Measurements from ENCODE around the gene AFF4. TPM values are rescaled to one million over a fixed set of nuclear protein-coding genes. Genes with fewer than 3 reads are reported as not detected.

The AFF4 gene
- total RNA-seq, 1 donor from 2014 or later = 87.4 TPM

DNA sequence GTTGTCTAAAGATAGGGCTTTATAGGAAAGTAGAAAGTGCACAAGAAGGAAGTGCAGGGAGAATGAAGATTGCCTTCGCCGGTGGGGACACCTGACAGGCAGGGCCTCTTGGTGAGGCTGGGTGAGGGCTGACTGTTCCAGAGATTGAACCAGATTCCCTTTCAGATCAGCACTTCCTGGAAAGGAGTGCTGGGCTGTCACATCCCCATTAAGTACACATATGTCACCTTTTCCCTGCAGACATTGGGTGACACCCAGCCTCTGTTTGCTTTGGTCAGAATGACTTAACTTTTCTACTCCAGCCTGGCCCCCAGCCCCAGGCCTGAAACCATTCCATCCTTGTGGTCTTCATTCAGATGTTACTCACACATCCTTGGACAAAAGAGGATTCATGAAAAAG, 125.6 kb downstream of the AFF4 start:
- Mint-ChIP-seq H3K36me3 (ENCODE audit: low read depth, unreplicated experiment) (no peaks in the 10 kb centered on the region), H3K9me3 (ENCODE audit: unreplicated experiment) (no peaks in the 10 kb centered on the region), H3K4me3 (ENCODE audit: unreplicated experiment) (no peak overlapping the region), H3K27ac (ENCODE audit: unreplicated experiment) (no peak overlapping the region), H3K4me1 (ENCODE audit: unreplicated experiment) (peaks cover 31% of the 10 kb centered on the region), H3K27me3 (ENCODE audit: unreplicated experiment) (no peaks in the 10 kb centered on the region)
- TF ChIP-seq, protein P1, sequence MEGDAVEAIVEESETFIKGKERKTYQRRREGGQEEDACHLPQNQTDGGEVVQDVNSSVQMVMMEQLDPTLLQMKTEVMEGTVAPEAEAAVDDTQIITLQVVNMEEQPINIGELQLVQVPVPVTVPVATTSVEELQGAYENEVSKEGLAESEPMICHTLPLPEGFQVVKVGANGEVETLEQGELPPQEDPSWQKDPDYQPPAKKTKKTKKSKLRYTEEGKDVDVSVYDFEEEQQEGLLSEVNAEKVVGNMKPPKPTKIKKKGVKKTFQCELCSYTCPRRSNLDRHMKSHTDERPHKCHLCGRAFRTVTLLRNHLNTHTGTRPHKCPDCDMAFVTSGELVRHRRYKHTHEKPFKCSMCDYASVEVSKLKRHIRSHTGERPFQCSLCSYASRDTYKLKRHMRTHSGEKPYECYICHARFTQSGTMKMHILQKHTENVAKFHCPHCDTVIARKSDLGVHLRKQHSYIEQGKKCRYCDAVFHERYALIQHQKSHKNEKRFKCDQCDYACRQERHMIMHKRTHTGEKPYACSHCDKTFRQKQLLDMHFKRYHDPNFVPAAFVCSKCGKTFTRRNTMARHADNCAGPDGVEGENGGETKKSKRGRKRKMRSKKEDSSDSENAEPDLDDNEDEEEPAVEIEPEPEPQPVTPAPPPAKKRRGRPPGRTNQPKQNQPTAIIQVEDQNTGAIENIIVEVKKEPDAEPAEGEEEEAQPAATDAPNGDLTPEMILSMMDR (IDR thresholded peaks at IDR 0.05; ENCODE audit: unreplicated experiment) = no peak
- no peak for DNase-seq (ENCODE audit: low spot score)

DNA sequence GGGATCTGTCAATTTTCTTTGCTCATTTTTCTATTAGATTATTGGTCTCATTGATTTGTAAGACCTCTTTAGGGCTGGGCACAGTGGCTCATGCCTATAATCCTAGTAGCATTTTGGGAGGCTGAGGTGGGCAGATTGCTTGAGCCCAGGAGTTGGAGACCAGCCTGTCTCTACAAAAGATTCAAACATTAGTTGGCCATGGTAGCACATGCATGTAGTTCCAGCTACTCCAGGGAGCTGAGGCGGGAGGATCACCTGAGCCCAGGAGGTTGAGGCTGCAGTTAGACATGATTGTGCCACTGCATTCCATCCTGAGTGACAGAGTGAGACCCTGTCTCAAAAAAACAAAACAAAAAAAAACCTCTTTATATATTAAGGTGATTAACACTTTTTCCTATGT, 126.6 kb downstream of the AFF4 start:
- Mint-ChIP-seq H3K9me3 (ENCODE audit: unreplicated experiment) (no peaks in the 10 kb centered on the region), H3K4me1 (ENCODE audit: unreplicated experiment) (peaks cover 31% of the 10 kb centered on the region), H3K4me3 (ENCODE audit: unreplicated experiment) (no peak overlapping the region), H3K36me3 (ENCODE audit: low read depth, unreplicated experiment) (no peaks in the 10 kb centered on the region), H3K27me3 (ENCODE audit: unreplicated experiment) (no peaks in the 10 kb centered on the region), H3K27ac (ENCODE audit: unreplicated experiment) (no peak overlapping the region)
- DNase-seq (ENCODE audit: low spot score) = no peak
- TF ChIP-seq, protein P1 (IDR thresholded peaks at IDR 0.05; ENCODE audit: unreplicated experiment) = no peak

DNA sequence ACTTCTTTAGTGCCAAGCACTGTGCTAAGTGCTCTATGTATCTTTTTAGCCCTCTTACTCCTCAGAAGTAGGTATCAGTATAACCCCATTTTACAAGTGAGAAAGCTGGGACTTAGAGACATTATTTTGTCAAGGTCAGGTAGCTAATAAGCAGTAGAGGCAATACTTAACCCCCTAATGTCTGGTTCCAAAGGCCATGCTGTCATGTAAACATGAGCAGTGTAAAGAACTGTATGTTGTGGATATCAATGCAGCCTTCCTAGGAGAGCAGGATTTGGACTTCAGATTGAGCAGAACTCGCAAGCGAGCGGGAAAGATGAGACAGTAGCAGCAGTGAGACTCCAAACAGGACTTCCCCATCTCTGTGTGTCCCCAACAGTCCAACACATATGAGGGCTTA, 129.4 kb downstream of the AFF4 start:
- Mint-ChIP-seq H3K9me3 (ENCODE audit: unreplicated experiment) (no peaks in the 10 kb centered on the region), H3K27ac (ENCODE audit: unreplicated experiment) (no peak overlapping the region)
- TF ChIP-seq, protein P1 (IDR thresholded peaks at IDR 0.05; ENCODE audit: unreplicated experiment) = no peak

DNA sequence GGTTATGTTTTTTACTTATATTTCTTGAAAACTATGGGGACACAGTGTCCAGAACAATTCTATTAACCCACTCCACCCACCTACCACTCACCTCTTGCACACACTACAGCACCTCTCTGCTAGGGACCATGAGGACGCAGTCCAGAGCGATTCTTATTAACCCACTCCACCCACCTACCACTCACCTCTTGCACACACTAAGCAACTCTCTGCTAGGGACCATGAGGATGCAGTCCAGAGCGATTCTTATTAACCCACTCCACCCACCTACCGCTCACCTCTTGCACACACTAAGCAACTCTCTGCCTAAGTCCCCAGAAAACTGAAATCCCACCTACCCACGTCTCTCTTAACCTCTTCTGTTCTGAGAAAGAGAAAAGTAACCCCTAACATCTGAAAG, 130.8 kb downstream of the AFF4 start:
- H3K4me1 Mint-ChIP-seq (ENCODE audit: unreplicated experiment) = peaks cover 14% of the 10 kb centered on the region
- no peak overlapping the region for H3K27ac Mint-ChIP-seq (ENCODE audit: unreplicated experiment)
- TF ChIP-seq, protein P1 (IDR thresholded peaks at IDR 0.05; ENCODE audit: unreplicated experiment) = no peak
- DNase-seq (ENCODE audit: low spot score) = no peak
- H3K4me3 Mint-ChIP-seq (ENCODE audit: unreplicated experiment) = no peak overlapping the region
- peaks cover 6% of the 10 kb centered on the region for H3K27me3 Mint-ChIP-seq (ENCODE audit: unreplicated experiment)
- peaks cover 5% of the 10 kb centered on the region for H3K36me3 Mint-ChIP-seq (ENCODE audit: low read depth, unreplicated experiment)
- no peaks in the 10 kb centered on the region for H3K9me3 Mint-ChIP-seq (ENCODE audit: unreplicated experiment)

More for the DNA sequence above, 129.4 kb downstream of the AFF4 start:
- Mint-ChIP-seq H3K36me3 (ENCODE audit: low read depth, unreplicated experiment) (peaks cover 4% of the 10 kb centered on the region), H3K4me1 (ENCODE audit: unreplicated experiment) (peaks cover 21% of the 10 kb centered on the region), H3K4me3 (ENCODE audit: unreplicated experiment) (no peak overlapping the region), H3K27me3 (ENCODE audit: unreplicated experiment) (peaks cover 6% of the 10 kb centered on the region)
- no peak for DNase-seq (ENCODE audit: low spot score)

- peak overlapping the region; percentile 37 for H3K27ac Mint-ChIP-seq (ENCODE audit: unreplicated experiment)
- peaks cover 5% of the 10 kb centered on the region for H3K36me3 Mint-ChIP-seq (ENCODE audit: low read depth, unreplicated experiment)
- H3K9me3 Mint-ChIP-seq (ENCODE audit: unreplicated experiment) = no peaks in the 10 kb centered on the region
- DNase-seq (ENCODE audit: low spot score) = no peak
- peak overlapping the region; percentile 88 for H3K4me3 Mint-ChIP-seq (ENCODE audit: unreplicated experiment)
- peaks cover 21% of the 10 kb centered on the region for H3K4me1 Mint-ChIP-seq (ENCODE audit: unreplicated experiment)
- peaks cover 13% of the 10 kb centered on the region for H3K27me3 Mint-ChIP-seq (ENCODE audit: unreplicated experiment)
- TF ChIP-seq, protein P1 (IDR thresholded peaks at IDR 0.05; ENCODE audit: unreplicated experiment) = no peak
Measured at GRCh38 chr5:132831095-132831860, 132.2 kb downstream of the AFF4 start.
